ENCODE measurements around the gene HHAT.

GRCh38 chr1:210407887-210408252, 79.2 kb downstream of the HHAT start:
- TF ChIP-seq POLR2A (IDR thresholded peaks at IDR 0.05; ENCODE audit: low read depth, low read length) (no peak), MYC (IDR thresholded peaks at IDR 0.05; ENCODE audit: low read depth, low read length) (no peak), GATA2 (IDR thresholded peaks at IDR 0.05; ENCODE audit: insufficient read depth, insufficient read length, low read depth, low read length) (no peak), CTCF (IDR thresholded peaks at IDR 0.05; ENCODE audit: extremely low read depth in 1 of 2, insufficient read depth in 1 of 2, low read depth in 1 of 2, low read length in 2 of 2) (no peak), JUN (IDR thresholded peaks at IDR 0.05; ENCODE audit: borderline replicate concordance, insufficient read depth, insufficient read length, low read depth) (no peak), MAX (IDR thresholded peaks at IDR 0.05; ENCODE audit: insufficient read depth, insufficient read length) (no peak), EZH2 (IDR thresholded peaks at IDR 0.05; ENCODE audit: borderline replicate concordance, low read depth, low read length, severe bottlenecking) (no peak)
